ENCODE measurements around the gene CCDC182.

CCDC182 gene

DNA sequence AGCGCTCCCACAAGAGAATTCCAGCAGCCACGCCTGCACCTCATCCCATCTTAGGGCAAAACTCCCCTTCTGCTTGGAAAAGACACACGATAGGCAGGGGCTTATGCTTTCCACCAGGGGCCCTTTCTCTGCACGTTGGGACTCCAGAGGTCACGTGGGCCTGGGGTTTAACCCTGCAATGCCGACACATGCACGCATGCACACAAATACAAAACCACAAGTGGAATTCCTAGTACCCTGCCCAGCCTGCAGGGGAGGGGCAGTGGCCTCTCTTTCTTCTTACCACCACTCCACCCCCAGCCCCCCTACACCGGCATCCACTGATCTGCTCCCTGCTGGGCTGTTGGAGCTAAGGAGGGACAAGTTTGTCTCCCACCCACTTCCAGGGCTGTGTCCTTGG lies 16.8 kb upstream of the CCDC182 start:
- TF ChIP-seq, protein P1, sequence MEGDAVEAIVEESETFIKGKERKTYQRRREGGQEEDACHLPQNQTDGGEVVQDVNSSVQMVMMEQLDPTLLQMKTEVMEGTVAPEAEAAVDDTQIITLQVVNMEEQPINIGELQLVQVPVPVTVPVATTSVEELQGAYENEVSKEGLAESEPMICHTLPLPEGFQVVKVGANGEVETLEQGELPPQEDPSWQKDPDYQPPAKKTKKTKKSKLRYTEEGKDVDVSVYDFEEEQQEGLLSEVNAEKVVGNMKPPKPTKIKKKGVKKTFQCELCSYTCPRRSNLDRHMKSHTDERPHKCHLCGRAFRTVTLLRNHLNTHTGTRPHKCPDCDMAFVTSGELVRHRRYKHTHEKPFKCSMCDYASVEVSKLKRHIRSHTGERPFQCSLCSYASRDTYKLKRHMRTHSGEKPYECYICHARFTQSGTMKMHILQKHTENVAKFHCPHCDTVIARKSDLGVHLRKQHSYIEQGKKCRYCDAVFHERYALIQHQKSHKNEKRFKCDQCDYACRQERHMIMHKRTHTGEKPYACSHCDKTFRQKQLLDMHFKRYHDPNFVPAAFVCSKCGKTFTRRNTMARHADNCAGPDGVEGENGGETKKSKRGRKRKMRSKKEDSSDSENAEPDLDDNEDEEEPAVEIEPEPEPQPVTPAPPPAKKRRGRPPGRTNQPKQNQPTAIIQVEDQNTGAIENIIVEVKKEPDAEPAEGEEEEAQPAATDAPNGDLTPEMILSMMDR (IDR thresholded peaks at IDR 0.05; ENCODE audit: insufficient read depth, low read depth, low read length, missing control alignments) = no peak
- no peak for DNase-seq (ENCODE audit: low read depth)
- H3K4me3 ChIP-seq (ENCODE audit: low read length) = no peak overlapping the region

DNA sequence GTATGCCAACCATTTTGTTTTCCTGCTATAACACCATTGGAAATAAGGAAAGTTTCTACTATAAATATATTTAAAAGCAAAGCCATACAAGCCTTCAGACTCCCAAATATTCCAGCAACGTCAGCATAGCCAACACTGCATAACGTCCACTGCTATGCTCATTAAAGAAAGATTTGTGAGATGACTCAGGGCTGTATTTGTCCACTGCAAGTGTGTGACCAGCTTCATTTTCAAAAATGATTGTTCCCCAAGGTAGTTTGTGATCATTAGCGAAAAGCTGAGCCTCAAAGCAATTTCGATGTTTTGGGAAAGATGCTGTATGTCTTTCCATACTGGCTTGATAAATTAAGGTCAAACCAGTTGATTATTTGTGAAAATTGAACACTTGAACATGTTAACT lies 14.9 kb upstream of the CCDC182 start:
- DNase-seq (ENCODE audit: low read depth) = no peak
- TF ChIP-seq, protein P1 (IDR thresholded peaks at IDR 0.05; ENCODE audit: insufficient read depth, low read depth, low read length, missing control alignments) = no peak
- no peak overlapping the region for H3K4me3 ChIP-seq (ENCODE audit: low read length)

DNA sequence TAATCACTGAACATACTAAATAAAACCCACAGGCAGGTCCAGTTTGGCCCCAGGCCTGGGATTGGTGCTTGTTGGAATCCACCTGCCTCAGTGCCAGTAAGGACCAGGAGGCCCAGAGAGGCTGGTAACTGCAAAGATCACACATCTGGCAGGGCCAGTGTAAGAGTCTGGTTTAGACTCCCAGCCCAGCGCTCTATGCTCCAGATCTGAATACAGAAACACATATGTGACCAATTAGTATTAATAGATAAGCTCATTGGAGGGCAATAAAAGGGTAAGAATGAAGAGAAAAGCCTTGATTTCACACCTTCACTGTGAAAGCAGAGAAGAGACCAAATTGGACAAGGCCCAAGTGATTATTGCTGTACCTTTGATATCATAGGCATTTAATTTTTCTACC lies 13.6 kb upstream of the CCDC182 start:
- no peak for DNase-seq (ENCODE audit: low read depth)
- no peak overlapping the region for H3K4me3 ChIP-seq (ENCODE audit: low read length)
- TF ChIP-seq, protein P1 (IDR thresholded peaks at IDR 0.05; ENCODE audit: insufficient read depth, low read depth, low read length, missing control alignments) = no peak

DNA sequence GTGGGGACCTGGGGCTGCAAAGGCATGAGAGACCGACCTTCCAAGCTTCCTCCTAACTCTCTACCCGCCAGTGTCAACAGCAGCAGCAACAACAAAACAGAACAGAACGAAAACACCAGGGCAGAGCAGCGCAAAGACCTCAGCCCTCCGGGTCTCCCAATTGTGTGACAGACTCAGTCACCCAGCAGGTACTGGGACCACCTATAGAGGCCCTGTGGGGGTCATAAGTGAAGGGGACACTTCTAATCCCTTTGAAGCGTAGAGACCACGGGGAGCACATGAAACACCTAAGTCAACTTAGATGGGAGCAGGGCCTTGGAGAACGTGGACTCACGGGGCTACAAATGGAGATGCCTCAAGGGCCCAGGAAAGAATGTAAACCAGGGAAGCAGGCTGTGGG lies 12.6 kb upstream of the CCDC182 start:
- H3K4me3 ChIP-seq (ENCODE audit: low read length) = no peak overlapping the region
- TF ChIP-seq, protein P1 (IDR thresholded peaks at IDR 0.05; ENCODE audit: insufficient read depth, low read depth, low read length, missing control alignments) = no peak
- no peak for DNase-seq (ENCODE audit: low read depth)

DNA sequence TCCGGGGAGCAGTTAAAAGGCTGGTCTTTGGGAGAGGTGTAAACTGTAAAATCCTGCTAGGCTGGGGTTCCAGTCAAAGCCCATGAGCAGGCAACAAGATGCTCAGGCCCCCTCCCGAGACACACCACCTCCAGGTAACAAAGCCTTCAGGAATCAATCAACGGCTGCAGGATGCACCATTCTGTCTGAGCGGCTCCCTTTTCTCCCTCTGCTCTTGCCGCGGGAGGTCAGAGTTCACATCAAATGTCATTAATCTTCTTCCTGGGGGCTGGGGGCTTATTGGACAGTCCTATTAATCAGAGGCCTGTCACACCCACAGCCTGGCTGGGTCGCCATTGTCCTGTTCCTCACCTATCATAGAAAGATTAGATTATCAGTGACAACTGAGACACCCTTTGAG lies 11.9 kb upstream of the CCDC182 start:
- no peak for DNase-seq (ENCODE audit: low read depth)
- TF ChIP-seq, protein P1 (IDR thresholded peaks at IDR 0.05; ENCODE audit: insufficient read depth, low read depth, low read length, missing control alignments) = no peak
- no peak overlapping the region for H3K4me3 ChIP-seq (ENCODE audit: low read length)

DNA sequence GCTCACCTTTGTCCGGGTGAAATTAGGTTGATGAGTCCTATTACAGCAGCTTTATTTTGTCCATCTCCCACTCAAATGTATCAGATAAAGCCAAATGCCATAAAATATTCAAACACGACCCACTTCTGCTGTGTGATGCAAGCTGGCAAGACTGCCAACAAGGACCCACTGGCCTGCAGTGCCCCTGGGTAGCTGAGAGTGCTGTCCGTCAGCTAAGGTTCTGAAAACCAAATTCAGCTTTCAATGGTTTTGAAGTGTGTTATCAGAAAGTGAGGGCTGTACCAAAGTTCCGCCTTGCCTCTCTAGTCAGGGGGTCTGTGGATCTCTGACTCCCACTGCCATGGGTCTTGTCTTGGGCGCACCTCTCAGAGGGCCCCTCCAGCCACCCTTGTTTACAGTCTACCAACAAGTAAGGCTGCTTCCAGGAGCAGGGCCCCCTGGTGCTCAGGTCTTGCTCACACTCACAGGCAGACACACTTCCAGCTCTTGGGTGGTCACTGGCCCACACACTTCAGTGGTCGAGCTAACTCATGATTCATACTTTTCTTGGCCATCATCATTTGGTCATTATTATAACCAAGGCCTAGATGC lies 10.5 kb upstream of the CCDC182 start:
- DNase-seq (ENCODE audit: low read depth) = no peak
- H3K4me3 ChIP-seq (ENCODE audit: low read length) = no peak overlapping the region
- TF ChIP-seq, protein P1 (IDR thresholded peaks at IDR 0.05; ENCODE audit: insufficient read depth, low read depth, low read length, missing control alignments) = no peak
